Spleen (tissue), 11 donors: ENCODE data around the gene FFAR4. TPM values are rescaled to one million over a fixed set of nuclear protein-coding genes. Genes with fewer than 3 reads are reported as not detected.

Experiments used
- DNase-seq: peaks from one replicate; pipeline ENCODE4 v3.0.0-alpha.2; 2020
- H3K27ac ChIP-seq, 8 donors: fragments of 200-600 bp; sonication (generic) in 7 of 8; 1 replicate in 4 of 8; 2 replicates in 4 of 8; pipeline versions ENCODE4 v1.5.0 to v1.8.0; 2016 to 2021; ENCODE audit warnings: inconsistent platforms in 4 of 8, mild to moderate bottlenecking in 4 of 8, moderate library complexity in 1 of 8
- H3K27me3 ChIP-seq, 7 donors: fragments of 200-600 bp; sonication (generic) in 6 of 7; replicated peaks in 1 of 7; 1 replicate in 4 of 7; 2 replicates in 3 of 7; pipeline versions ENCODE4 v1.5.0 to v1.8.0; 2016 to 2021; ENCODE audit warnings: inconsistent platforms in 3 of 7, mild to moderate bottlenecking in 1 of 7
- H3K36me3 ChIP-seq, 6 donors: fragments of 200-600 bp; sonication (generic) in 5 of 6; 1 replicate in 4 of 6; 2 replicates in 2 of 6; pipeline versions ENCODE4 v1.5.0 to v1.8.0; 2016 to 2021; ENCODE audit warnings: inconsistent platforms in 2 of 6
- H3K4me1 ChIP-seq, 6 donors: fragments of 200-600 bp; sonication (generic) in 5 of 6; 1 replicate in 3 of 6; 2 replicates in 3 of 6; pipeline versions ENCODE4 v1.5.0 to v1.8.0; 2016 to 2021; ENCODE audit warnings: inconsistent platforms in 3 of 6
- H3K4me3 ChIP-seq, 8 donors: fragments of 200-600 bp; sonication (generic) in 7 of 8; 1 replicate in 4 of 8; 2 replicates in 4 of 8; pipeline versions ENCODE4 v1.5.0 to v1.8.0; 2016 to 2021; ENCODE audit warnings: inconsistent platforms in 4 of 8, mild to moderate bottlenecking in 4 of 8, moderate library complexity in 2 of 8
- H3K9me3 ChIP-seq, 8 donors: fragments of 200-600 bp; sonication (generic) in 7 of 8; 1 replicate in 4 of 8; 2 replicates in 4 of 8; pipeline versions ENCODE4 v1.5.0 to v1.8.0; 2016 to 2021; ENCODE audit warnings: inconsistent platforms in 4 of 8
- CTCF ChIP-seq, 11 experiments: fragments of 200-600 bp in 7 of 11; fragments of 450-650 bp in 4 of 11; sonication (generic) in 4 of 11; IDR thresholded peaks in 8 of 11; conservative IDR thresholded peaks in 3 of 11; 1 replicate in 7 of 11; 2 replicates in 4 of 11; pipeline versions ENCODE4 v1.4.0 to v1.8.0; 2016 to 2021; ENCODE audit warnings: antibody characterized with exemption in 11 of 11, inconsistent platforms in 4 of 11, mild to moderate bottlenecking in 1 of 11
- POLR2A ChIP-seq, 3 donors: fragments of 450-650 bp; IDR thresholded peaks; one replicate each; pipeline ENCODE4 v1.5.1; 2017; ENCODE audit warnings: antibody characterized with exemption in 3 of 3, mild to moderate bottlenecking in 1 of 3
- POLR2AphosphoS5 ChIP-seq, 3 donors: sonication (generic); formaldehyde crosslinking; IDR thresholded peaks; one replicate each; pipeline ENCODE4 v1.5.1; 2017; ENCODE audit warnings: antibody characterized with exemption in 3 of 3
- WGBS, 5 donors: extraction: QIAGEN DNeasy Blood & Tissue Kit in 3 of 5; methylation state at CpG; one replicate each; pipeline versions ENCODE4 v1.1.5 to v1.1.7; 2013 to 2018; 5-methylcytosine and 5-hydroxymethylcytosine counted together
- intact Hi-C: fragments of 100-400 bp; cut with DNase I; formaldehyde crosslinking; loops from one replicate; pipeline ENCODE4 v1.15.0; 2023; ENCODE audit warnings: low total_unique reads
- polyA plus RNA-seq, 3 donors: library from polyadenylated mRNA; stranded (reverse); fragments of 200-250 nt; gene quantifications; one replicate each; pipeline ENCODE4 v1.2.1, GENCODE V29; 2013
- total RNA-seq, 7 donors: library from RNA; depleted of rRNA in 3 of 7; stranded (reverse); fragments of >200 nt in 3 of 7; fragmentation: NEBNext Ultra II Directional in 4 of 7; extraction: Animal tissue kit (Norgen Biotek cat#: 25700) in 4 of 7; gene quantifications; one replicate each; pipeline versions ENCODE4 v1.1.0 to v1.2.1, GENCODE V29; 2016 to 2021
- donor health status: healthy with polysubstance abuse.
- donor health status: DM: no; HTN: no; CAD: no; lungs with moderate emphysema.
- donor health status: DM: no; HTN: no; CAD: no.
- donor health status: Bipolar disorder and iron deficiency.
- donor health status: healthy.
- donor health status: DM: no; HTN: no; CAD: no.
- donor health status: DM: yes; HTN: yes; CAD: no.

The FFAR4 gene
- total and polyA plus RNA-seq, 10 donors: 0.02 to 0.13 (median 0.04) TPM; not detected in 6

GRCh38 chr10:93599335-93599734 lies 32.9 kb downstream of the FFAR4 start:
- H3K4me1 ChIP-seq: peaks cover 5 to 21% (median 13%) of the 10 kb centered on the region in 6 donors
- intact Hi-C loops: no loop called here
- 61 to 75% (median 71%) methylated on average over 1 of the region's 1 CpG for WGBS, 5 donors
- no peak for DNase-seq
- no peaks in the 10 kb centered on the region for H3K36me3 ChIP-seq
- H3K27ac ChIP-seq: no peak overlapping the region
- H3K4me3 ChIP-seq: no peak overlapping the region
- TF ChIP-seq CTCF (IDR thresholded peaks at IDR 0.05 in 8 of 11, conservative IDR thresholded peaks at IDR 0.05 in 3 of 11) (no peak), POLR2A (IDR thresholded peaks at IDR 0.05) (no peak), POLR2AphosphoS5 (IDR thresholded peaks at IDR 0.05) (no peak)
- peaks cover 0 to 57% (median 39%) of the 10 kb centered on the region in 7 donors for H3K27me3 ChIP-seq
- H3K9me3 ChIP-seq: no peaks in the 10 kb centered on the region

- peaks cover 0 to 60% (median 43%) of the 10 kb centered on the region in 7 donors for H3K27me3 ChIP-seq
- no peak overlapping the region for H3K4me3 ChIP-seq
- peaks cover 5 to 21% (median 13%) of the 10 kb centered on the region in 6 donors for H3K4me1 ChIP-seq
- H3K36me3 ChIP-seq: no peaks in the 10 kb centered on the region
- TF ChIP-seq POLR2AphosphoS5 (IDR thresholded peaks at IDR 0.05) (no peak), CTCF (IDR thresholded peaks at IDR 0.05 in 8 of 11, conservative IDR thresholded peaks at IDR 0.05 in 3 of 11) (no peak), POLR2A (IDR thresholded peaks at IDR 0.05) (no peak)
- DNase-seq: no peak
- no peaks in the 10 kb centered on the region for H3K9me3 ChIP-seq
- WGBS, 5 donors: 88 to 96% (median 93%) methylated on average over 4 of the region's 4 CpGs
- H3K27ac ChIP-seq: no peak overlapping the region
- intact Hi-C loops: no loop called here
These were observed 33.3 kb downstream of the FFAR4 start for GRCh38 chr10:93599778-93600177.

- Histone ChIP-seq H3K4me3 (peak overlapping the region in 7 of 8 donors; percentile 8 to 60 (median 25)), H3K27me3 (peaks cover 0 to 68% (median 47%) of the 10 kb centered on the region in 7 donors), H3K36me3 (no peaks in the 10 kb centered on the region), H3K27ac (no peak overlapping the region), H3K9me3 (no peaks in the 10 kb centered on the region), H3K4me1 (peaks cover 5 to 21% (median 13%) of the 10 kb centered on the region in 6 donors)
- TF ChIP-seq CTCF (IDR thresholded peaks at IDR 0.05 in 8 of 11, conservative IDR thresholded peaks at IDR 0.05 in 3 of 11) (no peak), POLR2A (IDR thresholded peaks at IDR 0.05) (no peak), POLR2AphosphoS5 (IDR thresholded peaks at IDR 0.05) (no peak)
- intact Hi-C loops: no loop called here
- 8 to 28% (median 13%) methylated on average over 8 to 60 of the region's 60 CpGs for WGBS, 5 donors
- no peak for DNase-seq
These were observed 34.1 kb downstream of the FFAR4 start for GRCh38 chr10:93600446-93601145.

- DNase-seq: no peak
- 2 to 5% (median 3%) methylated on average over 17 to 63 of the region's 63 CpGs for WGBS, 5 donors
- TF ChIP-seq CTCF (IDR thresholded peaks at IDR 0.05 in 8 of 11, conservative IDR thresholded peaks at IDR 0.05 in 3 of 11) (no peak), POLR2AphosphoS5 (IDR thresholded peaks at IDR 0.05) (no peak), POLR2A (IDR thresholded peaks at IDR 0.05) (no peak)
- Histone ChIP-seq H3K4me3 (peak within 1 kb of the TSS in 7 of 8 donors; percentile 8 to 60 (median 25)), H3K27me3 (peaks cover 0 to 69% (median 47%) of the 10 kb centered on the region in 7 donors), H3K4me1 (peaks cover 5 to 21% (median 13%) of the 10 kb centered on the region in 6 donors), H3K27ac (no peak within 1 kb of the TSS), H3K36me3 (no peaks in the 10 kb centered on the region), H3K9me3 (no peaks in the 10 kb centered on the region)
- intact Hi-C loops: no loop called here
These were observed 34.8 kb downstream of the FFAR4 start, which contains the start of gene RBP4 for GRCh38 chr10:93601146-93601773. RBP4 (minus strand) TSS chr10:93601235; CDS start chr10:93601028, 207 bp downstream.
